Activated effector memory CD4-positive, alpha-beta T cell treated with anti-CD3 and anti-CD28 coated beads, Interleukin-2, amount 50 U/mL, for 16 hours (primary cell): ENCODE measurements around the gene QKI.

ENCODE experiments used
- DNase-seq: peaks from one replicate; pipeline ENCODE4 v3.0.0-alpha.2; 2020

QKI gene

DNA sequence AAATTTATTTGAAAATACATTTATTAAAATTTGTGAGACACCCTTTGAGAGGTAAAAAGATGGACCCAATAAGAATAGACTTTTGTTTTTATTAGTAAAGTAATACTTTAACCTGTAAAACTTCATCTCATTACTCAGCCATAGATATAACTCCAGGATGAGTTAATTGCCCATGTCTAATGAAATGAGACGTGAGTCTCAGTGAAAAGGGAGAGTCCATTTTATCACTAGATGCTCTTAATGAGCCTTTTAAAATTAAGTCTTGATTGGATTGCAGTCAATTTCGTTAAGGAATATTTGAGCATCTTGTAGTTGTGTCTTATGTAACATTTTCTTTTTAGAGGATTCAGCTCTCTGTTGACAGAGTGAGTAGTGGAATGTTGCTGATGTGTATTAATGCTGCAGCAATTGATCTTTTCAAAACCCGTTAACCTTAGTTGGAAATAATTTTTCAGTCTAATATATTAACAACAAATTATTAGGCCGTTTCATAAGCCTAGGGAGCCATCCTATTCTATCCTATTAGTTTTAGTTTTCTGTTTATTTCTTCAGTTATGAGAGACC lies 77.3 kb downstream of the QKI start:
- DNase-seq = no peak

GRCh38 chr6:163494279-163494727 lies 79.8 kb downstream of the QKI start:
- no peak for DNase-seq

- DNase-seq = no peak
Observed at GRCh38 chr6:163496205-163496604, 81.7 kb downstream of the QKI start.

- DNase-seq = no peak
Observed at GRCh38 chr6:163500105-163500504, 85.6 kb downstream of the QKI start.

DNA sequence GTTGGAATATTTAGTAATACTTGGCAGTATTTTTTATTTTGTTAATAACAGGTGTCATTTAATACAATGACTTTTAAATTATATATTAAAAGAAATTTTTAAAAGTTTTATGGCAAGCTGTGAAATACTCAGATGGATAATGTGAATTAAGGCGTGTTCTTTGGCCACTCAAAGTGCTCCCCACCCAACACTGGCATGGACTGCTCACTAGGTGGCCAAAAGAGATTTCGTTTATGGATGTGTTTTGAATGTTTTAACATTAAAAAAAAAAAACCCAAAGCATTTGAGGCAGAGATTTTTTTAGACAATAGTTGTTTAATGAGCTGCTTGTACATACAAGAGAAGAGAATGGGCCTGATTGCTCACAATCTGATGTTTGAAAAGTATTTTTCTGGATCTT lies 86.5 kb downstream of the QKI start:
- DNase-seq = no peak

DNA sequence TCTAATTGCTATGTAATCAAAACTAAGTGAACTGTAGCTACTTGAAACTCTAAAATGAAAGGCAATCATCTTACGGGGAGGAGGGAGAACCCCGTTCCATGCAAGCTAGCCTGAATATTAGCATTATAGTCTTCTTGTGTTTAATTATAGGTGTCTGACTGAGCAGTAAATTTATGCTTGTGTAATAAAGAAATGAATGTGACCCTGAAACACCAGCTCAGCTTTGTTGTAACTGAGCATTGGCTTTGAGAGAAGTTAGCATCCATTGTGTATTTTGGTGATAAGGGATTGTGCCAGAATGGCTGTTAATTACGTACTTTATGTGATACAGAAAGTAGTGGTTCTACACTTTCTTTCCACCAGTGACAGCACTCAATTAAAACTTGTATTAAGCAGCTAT lies 86.9 kb downstream of the QKI start:
- no peak for DNase-seq

DNA sequence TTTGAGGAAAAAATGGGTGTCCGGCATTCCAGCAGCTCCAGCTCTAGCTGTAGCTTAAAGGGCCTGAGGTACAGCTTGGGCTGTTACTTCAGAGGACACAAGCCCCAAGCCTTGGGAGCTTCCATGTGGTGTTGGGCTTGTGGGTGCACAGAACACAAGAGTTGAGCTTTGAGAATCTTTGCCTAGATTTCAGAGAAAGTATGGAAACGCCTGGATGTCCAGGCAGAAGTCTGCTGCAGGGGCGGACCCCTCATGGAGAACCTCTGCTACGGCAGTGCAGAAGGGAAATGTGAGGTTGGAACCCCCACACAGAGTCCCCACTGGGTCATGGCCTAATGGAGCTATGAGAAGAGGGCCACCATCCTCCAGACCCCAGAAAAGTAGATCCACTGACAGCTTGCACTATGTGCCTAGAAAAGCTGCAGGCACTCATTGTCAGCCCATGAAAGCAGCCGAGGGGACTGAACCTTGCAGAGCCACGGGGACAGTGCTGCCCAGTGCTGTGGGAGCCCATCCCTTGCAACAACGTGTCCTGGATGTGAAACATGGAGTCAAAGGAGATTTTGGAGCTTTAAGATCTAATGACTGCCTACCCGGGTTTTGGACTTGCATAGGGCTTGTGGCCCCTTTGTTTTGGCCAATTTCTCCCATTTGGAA lies 90.6 kb downstream of the QKI start:
- DNase-seq = no peak

DNA sequence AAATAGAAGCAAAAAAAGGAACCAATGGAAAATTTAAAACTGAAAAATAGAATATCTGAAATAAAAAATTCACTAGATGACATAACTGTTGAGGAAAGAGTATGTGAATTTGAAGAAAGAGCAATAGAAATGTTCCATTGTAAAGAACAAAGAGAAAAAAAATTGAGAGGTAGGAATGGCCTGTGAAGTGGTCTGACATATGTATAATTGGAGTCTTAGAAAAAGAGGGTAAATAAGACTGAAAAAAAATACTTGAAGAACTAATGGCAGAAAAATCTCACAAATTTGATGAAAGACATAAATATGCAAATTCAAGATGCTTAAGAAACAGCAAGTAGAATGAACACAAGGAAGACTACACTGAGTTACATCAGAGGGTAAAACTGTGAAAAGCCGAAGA lies 93.4 kb downstream of the QKI start:
- no peak for DNase-seq

DNA sequence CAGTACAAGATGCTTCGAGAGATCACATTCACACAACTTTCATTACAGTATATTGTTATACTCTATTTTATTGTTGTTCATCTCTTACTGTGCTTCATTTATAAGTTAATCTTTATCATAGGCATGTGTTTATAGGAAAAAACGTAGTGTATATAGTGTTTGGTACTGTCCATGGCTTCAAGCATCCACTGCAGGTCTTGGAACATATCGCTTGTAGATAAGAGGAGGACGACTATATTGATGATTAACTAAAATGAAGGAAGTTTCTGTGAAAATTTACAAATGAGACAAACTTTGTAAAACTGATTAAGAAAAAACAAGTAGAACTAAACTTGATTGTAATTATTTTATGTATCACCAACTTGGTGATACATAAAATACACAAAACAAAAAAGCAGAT lies 98.5 kb downstream of the QKI start:
- DNase-seq = no peak

DNA sequence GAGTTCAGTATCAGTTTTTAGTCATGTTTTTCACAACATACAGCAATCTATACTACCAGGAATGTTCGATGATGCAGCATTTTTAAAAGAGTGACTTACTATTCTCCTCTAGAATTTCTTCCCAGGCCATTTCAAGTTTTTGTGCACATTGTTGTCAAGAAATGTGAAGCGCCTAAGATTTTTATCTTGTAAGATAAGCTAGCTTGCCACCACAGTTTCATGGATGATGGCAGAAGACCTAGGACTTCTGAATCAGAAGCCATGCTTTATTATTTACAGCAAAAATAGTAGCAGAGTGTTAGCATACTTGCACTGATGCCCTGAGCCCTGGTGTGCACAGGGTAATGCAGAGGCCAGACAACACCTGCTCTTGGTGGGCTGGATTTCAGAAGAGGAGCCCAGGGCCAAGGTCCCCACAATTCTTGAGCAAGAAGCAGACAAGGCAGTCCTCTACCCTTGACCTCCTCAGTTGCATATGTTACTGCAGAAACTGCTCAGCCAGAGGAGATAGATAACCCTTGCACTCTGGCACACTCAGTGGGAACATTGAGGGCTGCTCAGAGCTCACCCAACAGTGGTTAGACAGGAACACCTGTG lies 99.2 kb downstream of the QKI start:
- DNase-seq = no peak

DNA sequence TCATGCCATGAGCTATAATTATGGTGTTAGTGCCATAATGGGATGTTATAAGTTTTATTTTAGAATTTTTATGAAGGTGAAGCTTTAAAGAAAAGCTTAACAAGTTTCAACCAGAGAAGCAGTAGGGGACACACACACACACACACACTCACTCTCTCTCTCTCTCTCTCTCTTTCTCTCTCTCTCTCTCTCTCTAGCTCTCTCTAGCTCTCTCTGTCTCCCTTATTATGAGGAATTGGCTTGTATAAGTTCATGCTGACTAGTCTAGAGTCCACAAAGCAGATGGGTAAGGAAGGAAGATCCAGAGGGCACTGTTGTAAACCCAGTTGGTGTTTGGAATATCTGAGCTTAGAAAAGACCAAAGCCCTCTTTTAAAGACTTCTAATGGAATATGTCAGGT lies 102.4 kb downstream of the QKI start:
- no peak for DNase-seq

DNA sequence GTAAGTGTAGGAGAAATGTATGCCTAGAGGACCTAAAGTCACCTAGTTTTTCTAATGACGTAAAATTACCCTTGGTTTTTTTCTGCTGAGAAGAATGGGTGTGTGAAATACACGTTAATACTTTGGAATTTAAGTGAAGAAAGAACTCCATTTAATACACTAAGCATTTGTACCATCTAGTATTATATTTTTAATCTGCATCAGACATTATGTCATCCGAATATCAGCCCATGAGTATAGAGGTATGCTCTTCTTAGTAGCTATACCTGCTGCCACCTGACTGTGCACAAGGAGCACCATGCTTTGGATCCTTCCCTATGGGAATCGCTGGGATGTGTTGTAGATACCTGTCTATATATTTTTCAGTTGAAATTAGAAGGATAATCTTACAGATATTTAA lies 106.4 kb downstream of the QKI start:
- no peak for DNase-seq

DNA sequence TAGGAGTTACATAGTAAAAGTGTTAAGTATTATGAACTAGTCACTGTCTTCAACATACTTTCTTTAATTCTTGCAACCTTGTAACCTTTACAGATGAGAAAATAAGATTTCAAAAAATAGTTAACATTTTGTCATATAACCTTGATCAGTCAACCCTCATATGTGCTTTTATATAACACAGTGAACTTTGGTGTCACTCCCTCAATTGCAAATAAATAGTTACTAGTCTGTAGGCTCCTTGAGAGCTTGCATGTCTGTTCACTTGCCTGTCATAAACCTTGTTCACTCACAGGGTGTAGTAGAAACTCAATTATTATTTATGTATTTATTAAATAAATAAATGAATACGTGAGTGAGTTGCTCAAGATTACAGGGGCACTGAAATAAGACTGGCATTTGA lies 107.5 kb downstream of the QKI start:
- DNase-seq = no peak

DNA sequence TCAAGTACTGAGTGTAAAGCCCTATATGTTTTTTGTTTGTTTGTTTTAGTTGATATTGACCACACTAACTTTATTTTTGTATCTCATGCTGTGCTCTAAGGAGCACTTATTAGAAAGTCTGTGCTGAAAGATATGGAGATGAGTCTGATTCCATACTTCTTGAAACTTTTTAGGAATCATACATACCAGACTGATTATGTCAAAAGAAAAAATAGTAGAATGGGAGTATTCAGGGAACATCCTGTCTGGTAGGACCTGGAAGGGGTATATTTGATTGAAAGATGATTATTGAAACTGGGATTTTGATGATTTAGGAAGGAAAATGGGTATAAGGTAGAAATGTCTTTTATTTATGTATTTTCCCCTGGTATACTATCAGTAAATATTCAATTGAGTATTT lies 111.4 kb downstream of the QKI start:
- DNase-seq = no peak

DNA sequence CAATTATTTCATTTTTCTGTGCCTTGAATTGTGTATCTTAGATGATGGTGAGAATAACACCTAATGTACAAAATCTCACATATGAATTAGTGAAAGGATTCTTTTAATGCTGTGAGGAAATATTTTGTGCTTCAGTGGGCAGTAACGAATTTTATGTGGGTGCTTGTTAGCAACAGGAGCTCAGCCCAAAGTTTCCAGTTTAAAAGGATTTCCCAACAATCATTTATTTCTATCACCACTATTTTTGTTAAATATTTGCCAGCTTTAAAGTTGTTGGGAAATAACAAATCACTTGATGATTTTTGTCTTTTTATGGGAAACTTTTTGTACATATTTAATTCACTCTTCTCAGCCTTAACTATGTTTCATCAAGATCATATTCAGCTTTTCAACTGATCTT lies 111.8 kb downstream of the QKI start:
- DNase-seq = no peak

DNA sequence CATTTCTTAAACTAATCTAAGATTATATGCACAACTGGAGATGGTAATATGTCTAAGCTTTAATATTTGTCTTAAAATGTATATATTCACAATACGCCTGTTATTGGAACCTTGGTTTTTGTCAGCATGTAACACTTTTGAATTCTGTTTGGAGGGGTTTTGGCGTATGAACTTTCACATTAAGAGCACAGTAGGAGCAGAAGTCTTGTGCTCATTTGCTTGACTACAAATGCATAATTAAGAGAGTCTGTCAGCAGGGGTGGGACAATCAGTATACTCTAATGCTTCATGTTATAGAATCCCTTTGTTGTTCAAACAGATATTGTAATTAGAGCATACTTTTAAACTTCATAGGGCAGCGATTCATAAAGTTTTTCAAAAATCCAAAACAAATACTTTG lies 112.8 kb downstream of the QKI start:
- no peak for DNase-seq

GRCh38 chr6:163529605-163530004 lies 115.1 kb downstream of the QKI start:
- DNase-seq = no peak

DNA sequence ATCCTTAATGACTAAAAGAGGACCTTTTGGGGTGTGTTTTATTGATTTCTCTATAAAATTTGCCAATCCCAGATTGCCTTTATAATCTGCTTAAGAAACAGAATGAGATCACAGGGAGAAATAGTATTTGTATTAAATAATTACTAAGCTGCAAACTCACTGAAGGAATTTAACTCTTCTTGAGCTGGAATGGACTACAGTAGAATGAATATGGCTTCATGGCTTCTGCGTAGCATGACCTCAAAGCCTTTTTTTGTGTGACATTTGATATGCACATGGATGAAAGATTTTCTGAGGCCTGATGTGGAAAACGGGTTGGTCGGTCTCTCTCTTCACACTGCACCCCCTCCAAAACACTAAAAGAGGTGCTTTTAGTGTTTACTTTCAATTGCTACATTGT lies 115.9 kb downstream of the QKI start:
- DNase-seq = no peak

GRCh38 chr6:163531122-163531521 lies 116.6 kb downstream of the QKI start:
- no peak for DNase-seq

DNA sequence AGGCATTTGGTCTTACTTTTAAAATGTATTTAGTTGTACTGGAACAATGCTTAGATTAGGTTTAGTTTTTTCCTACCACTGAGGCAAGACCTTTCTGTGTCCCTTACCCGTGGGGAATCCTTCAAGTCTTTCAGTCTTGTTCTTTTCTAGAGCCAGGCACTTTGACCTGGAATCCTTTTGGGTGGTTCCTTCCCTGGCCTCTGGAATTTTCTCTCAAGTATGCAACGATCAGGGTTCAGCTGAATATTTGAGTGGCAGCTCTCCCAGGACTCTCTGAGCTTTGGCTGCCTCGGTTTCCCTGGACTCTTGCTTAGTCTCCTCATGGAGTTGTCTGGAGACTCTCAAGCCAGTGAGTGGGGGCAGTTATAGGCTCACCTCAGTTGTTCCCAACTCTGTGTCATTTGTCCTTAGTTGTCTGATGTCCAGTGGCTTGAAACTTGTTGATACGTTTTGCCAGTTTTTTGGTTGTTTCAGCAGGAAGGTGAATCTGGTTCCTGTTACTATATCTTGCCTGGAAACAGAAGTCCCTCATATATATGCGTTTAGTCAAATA lies 118.1 kb downstream of the QKI start:
- DNase-seq = no peak

DNA sequence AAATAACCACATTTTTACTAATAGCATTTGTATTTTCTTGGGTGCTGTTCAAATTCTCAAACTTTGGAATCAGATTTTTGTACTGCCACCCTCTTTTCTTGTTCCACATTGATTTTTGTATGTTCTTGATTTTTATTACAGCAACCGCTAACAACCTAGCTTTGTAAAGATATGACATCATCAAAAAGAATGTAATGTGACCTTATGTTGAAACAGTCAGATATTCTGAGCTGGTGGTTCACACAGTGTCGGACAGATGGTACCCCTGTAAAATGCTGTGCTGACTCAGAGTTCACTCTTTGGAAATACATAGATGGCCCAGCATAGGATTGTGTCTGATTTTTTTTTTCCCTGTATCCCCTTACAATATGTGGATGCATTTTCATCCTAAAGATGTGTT lies 118.9 kb downstream of the QKI start:
- no peak for DNase-seq

GRCh38 chr6:163536770-163537169 lies 122.3 kb downstream of the QKI start:
- no peak for DNase-seq

DNA sequence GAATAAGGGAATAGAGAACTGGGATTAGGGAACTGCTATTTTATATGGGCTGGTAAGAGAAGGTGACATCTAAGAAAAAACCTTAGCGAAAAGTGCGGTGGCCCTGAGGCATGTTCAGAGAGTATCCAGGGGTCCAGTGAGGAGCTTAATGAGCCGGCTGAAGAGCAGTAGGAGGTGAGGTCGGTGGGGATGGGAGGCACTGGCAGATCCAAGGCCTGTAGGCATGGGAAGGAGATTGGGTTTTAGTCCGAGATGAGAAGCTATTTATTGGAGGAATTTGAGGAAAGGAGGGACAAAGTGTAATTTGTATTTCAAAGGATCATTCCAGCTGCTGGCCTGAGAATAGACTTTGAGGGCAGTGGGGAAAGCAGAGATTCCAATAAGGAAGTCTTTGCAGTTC lies 123.8 kb downstream of the QKI start:
- no peak for DNase-seq

GRCh38 chr6:163539101-163539762 lies 124.7 kb downstream of the QKI start:
- no peak for DNase-seq
